Cardiac septum (tissue), 1 donor: ENCODE data around the gene CUBN. TPM values are rescaled to one million over a fixed set of nuclear protein-coding genes. Genes with fewer than 3 reads are reported as not detected.
"Not testable (repeated sequence)": the region's sequence is repeated elsewhere in the genome, so short reads cannot be mapped to it uniquely, and the experiment has no call there.

Source experiments
- DNase-seq: peaks from one replicate; pipeline ENCODE4 v3.0.0-alpha.2; 2020; ENCODE audit warnings: low spot score
- intact Hi-C: fragments of 100-400 bp; cut with DNase I; formaldehyde crosslinking; loops from one replicate; pipeline ENCODE4 v1.14.0; 2022
- total RNA-seq: library from RNA; stranded (reverse); fragmentation: NEBNext Ultra II Directional; extraction: Animal tissue kit (Norgen Biotek cat#: 25700); gene quantifications from one replicate; pipeline ENCODE4 v1.2.1, GENCODE V29; 2021
- donor health status: DM: no; HTN: no; CAD: no.

Gene CUBN
- total RNA-seq, 1 donor from 2014 or later: 0.54 TPM

DNA sequence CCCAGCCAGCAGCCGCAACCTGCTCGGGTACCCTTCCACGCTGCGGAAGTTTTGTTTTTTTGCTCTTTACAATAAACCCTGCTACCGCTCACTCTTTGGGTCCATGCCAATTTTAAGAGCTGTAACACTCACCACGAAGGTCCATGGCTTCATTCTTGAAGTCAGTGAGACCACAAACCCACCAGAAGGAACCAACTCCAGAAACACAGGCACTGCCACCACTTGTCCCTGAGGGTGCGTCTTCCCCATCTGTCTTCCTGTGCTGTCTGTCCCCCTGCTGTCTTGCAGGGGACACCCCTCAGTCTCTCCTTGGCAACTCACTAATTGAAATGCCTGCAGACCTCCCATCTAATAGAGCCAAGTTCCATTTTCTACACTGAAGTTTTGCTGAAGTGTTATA is 263.8 kb downstream of the CUBN start:
- DNase-seq: no peak
- intact Hi-C loops: no loop called here

DNA sequence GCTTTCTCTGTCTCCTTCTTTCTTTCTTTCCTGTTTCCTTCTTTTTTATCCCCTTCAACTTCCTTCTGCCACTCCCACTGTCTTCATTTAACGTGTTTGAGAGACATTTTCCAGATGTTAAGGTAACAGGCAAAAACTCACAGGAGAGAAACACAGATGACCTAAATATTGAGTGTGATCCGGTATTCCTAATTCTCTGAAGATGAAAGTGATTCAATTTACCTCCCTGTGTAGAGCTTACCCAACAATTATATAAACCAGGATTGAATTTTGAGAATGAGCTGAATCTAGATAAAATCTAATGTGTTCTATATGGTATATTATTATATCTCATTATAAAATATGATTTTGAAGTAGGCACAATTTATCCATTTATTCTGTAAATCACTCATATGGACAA is 265.8 kb downstream of the CUBN start:
- DNase-seq: no peak
- intact Hi-C loops: no loop called here

DNA sequence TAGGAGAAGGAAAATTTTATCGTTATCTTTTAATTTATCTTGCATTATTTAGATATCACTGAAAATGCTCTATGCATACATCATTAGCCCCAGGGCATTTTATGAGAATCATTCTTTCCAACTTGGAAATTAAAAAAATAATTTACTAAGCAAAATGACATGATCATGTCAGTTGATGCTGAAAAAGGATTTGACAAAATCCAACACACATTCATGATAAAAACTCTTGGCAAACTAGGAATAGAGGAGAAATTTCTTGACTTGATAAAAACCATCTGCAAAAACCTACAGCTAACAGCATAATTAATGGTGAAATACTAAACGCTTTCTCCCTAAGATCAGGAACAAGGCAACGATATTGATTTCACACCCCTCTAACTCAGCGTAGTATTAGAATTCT is 272.2 kb downstream of the CUBN start:
- DNase-seq: no peak
- intact Hi-C loops: loop anchor here (5.0 kb wide), 1 partner anchor 95 kb away; no protein-coding TSS in a partner anchor

DNA sequence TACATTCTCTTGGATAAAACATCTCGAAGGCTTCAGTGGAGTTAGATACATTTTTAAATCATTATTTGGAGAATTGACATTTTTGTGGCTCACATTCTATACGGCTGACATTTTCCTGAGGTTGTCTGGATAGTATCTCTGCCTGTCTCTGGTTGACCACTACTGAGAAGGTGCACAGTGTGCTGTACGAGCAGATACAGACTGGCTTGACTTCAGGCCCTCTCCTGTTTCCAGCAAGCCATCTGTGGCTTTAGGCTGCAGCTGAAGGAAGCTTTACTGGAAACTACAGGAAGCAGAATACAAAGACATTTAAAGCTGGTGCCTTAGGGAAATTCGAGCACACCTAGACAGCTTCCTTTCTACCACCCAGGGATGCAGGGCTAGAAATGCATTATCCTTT is 273.0 kb downstream of the CUBN start:
- DNase-seq: no peak
- intact Hi-C loops: loop anchor here (5.0 kb wide), 1 partner anchor 96 kb away; no protein-coding TSS in a partner anchor

DNA sequence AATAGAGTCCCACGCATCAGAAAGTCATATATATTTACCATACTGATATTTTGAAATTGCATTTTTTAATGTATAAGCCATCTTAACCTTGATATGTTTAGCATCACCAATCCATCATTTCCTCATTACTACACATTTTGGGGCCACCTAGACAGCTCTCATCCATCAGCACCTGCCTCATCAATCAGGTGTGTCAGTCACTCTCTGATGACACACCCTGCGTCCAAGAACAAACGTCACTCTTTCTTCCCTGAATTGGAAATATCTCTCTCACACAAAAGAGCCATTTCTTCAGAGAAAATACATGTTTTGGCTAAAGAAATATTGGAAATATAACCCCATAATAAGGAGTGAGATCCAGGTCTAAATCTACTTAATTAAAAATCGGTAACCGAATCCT is 273.5 kb downstream of the CUBN start:
- intact Hi-C loops: loop anchor here (5.0 kb wide), 1 partner anchor 96 kb away; no protein-coding TSS in a partner anchor
- DNase-seq: no peak

DNA sequence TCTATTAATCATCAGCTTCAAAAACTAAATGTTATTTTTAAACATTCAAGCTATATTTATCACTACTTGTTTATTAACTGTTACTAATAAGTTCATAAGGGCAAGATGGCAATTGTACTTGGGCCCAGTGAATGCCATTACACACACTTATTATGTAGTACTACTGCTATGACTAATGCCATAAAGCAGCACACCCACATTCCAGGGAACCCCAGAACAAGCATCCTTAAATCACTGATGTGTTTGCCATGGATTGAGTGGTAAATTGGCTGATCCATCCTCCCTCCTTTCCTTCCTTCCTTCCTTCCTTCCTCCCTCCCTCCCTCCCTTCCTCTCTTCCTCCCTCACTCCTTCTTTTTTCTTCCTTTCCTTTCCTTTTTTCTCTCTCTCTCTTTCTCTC is 275.0 kb downstream of the CUBN start:
- DNase-seq: no peak
- intact Hi-C loops: loop anchor here (5.0 kb wide), 1 partner anchor 98 kb away; no protein-coding TSS in a partner anchor

DNA sequence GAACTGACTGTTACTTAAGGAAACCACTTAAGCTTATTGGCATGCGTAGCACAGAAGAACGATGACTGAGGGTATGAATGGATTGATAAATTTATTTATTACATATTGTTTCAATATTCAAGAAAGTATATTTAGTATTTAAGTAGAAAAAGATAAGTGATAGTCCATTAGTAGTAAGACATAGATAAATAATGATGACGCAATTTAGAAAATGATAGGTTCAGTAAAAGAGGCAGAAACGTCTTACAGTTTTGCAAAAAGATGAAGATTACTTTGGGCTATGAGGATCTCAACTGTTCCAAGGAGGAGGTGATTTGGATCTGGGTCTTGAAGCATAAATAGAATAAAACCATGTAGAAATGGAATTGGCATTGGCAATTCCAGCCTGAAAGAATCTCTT is 275.8 kb downstream of the CUBN start:
- intact Hi-C loops: no loop called here
- no peak for DNase-seq

DNA sequence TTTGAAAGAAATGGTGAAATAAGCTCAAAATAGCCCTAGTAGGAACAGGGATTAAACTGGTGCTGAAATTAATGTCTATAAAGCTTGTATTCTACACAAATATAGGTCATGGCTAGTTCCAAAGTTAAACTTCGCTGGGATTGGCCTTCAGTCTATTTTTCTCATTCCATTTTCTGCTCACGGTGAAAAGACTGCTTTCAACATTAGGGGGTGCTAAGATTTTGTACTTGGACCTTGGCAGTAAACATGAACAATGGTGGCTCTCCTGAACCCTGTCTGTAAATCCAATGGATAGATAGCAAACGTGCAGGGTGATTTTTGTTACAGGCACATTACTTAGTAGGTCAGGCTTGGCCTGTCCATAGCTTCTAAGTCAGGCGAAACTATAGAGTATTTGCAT is 276.4 kb downstream of the CUBN start:
- no peak for DNase-seq
- intact Hi-C loops: no loop called here

DNA sequence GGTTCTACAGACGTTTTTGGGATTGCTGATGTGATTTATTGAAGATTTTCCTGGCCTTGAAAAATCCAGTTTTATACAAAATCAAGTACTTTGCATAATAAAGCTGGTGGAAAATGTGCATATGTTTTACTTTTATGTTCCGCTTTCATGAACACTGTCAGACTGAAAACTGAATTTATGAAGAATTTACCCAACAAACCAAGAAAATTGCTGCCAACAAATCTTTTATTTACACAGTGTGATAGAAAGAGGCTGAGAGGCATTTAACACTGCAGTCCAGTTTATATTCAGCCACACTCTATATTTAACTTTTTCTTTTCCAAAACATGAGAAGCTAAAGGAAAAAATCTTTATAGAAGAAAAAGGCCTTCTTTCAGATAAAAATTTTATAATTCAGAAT is 277.0 kb downstream of the CUBN start:
- intact Hi-C loops: no loop called here
- DNase-seq: no peak

DNA sequence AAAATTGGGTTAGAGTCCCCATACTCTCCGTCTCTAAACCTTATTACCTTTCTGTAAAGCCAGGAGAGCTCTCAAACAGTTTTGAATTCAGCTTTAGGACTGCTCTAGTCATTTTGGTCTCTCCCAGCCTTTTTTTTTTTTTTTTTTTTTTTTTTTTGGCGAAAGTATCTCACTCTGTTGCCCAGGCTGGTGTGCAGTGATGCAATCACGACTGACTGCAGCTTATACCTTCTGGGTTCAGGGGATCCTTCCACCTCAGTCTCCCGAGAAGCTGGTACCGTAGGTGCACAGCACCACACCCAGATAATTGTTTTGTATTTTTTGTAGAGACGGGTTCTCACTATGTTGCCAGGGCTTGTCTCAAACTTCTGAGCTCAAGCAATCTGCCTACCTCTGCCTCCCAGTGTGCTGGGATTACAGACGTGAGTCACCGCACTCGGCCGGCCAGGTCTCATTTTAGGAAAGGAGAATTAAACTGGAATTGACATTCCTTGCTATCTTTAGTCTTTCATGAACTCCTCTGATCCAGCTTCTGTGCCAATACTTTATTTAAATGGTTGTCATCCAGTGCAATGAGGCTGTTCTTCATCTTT is 281.0 kb downstream of the CUBN start:
- DNase-seq: no peak

DNA sequence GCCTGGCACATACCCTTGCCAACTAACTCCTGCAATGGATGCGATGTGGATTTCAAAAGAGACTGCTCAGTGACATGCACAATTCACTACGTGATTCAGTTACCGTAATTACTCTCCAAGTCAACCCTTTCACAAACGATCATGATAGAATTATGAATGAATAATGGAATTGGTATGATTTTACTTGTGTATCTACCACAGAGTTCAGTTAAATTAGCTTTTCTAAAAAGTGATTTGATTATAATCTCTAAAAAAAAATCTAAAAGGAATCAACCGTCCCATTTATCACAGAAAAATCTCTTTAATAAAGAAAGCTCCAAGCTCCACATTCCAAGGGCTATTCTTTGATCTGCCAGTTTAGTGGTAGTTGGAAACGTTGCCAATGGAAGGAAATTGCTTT is 282.0 kb downstream of the CUBN start:
- no peak for DNase-seq
- intact Hi-C loops: loop anchor here (10.0 kb wide), 1 partner anchor 147 kb away; no protein-coding TSS in a partner anchor

More for the DNA sequence above, 281.0 kb downstream of the CUBN start:
- intact Hi-C loops: loop anchor here (10.0 kb wide), 1 partner anchor 146 kb away; no protein-coding TSS in a partner anchor

DNA sequence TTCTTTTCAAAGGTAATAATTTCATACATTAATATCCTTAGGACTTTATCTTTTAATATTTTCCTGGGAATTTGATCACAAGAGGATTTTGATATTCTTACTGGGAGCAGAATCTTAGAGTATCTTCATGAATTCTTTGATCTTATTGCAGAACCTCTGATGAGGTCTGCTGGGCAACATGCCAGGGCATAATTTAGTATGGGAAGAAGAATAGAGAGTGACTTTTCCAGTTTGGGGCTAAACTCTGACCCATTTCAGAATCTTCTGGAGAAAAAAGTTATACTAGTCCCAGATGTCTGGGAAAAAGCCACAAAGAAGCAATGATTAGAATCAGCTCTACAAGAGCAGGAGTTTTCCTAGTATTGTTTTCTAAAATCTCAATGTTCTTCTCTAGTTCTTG is 284.4 kb downstream of the CUBN start:
- DNase-seq: no peak
- intact Hi-C loops: loop anchor here (10.0 kb wide), 1 partner anchor 150 kb away; no protein-coding TSS in a partner anchor

DNA sequence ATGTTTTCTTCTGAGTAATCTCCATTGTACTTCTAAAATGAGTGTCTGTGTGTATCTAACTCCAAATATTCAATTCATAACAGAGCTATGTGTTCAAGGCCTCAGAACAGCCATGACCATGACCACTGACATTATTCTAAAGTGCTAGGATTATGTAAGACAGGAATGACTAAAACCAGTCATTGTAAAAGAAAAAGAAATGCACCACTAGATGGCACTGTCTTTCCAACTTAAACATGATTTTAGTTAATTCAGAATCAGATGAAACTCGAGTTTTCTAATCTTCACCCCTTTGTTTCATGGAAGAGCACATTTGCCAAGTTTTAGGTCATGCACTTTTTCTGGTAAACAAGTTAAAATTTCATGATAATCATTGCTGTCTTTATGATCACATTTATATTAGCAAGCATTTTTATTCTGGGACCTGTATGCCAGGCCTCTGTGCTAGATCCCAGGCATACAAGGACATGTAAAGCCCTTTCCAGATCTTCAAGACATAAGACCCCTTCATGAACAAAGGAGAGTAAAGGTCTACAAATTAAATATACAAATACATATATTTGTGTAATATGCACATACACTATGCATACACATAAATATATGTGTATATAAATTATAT is 286.2 kb downstream of the CUBN start:
- no peak for DNase-seq
- intact Hi-C loops: loop anchor here (1.0 to 10.0 kb wide), 2 partner anchors 151 to 414 kb away; no protein-coding TSS in a partner anchor

DNA sequence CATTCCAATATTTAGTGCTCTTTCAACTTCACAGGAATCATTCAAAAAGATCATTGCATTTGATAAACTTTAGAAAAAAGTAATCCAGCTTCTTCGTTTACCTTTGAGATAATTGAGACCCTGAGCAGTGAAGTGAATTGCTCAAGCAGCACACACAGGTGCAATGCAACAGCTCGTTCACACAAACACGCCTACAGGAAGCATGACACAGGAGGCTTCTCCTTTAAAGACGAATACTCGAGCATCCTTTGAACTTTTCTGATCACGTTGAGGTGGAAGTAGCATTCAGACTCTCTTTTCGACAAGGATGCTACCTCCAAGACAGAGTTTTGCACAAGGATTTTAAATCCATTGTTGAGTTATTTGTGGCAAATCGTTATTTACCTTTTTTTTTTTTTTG is 294.4 kb downstream of the CUBN start:
- DNase-seq: no peak
- intact Hi-C loops: no loop called here

DNA sequence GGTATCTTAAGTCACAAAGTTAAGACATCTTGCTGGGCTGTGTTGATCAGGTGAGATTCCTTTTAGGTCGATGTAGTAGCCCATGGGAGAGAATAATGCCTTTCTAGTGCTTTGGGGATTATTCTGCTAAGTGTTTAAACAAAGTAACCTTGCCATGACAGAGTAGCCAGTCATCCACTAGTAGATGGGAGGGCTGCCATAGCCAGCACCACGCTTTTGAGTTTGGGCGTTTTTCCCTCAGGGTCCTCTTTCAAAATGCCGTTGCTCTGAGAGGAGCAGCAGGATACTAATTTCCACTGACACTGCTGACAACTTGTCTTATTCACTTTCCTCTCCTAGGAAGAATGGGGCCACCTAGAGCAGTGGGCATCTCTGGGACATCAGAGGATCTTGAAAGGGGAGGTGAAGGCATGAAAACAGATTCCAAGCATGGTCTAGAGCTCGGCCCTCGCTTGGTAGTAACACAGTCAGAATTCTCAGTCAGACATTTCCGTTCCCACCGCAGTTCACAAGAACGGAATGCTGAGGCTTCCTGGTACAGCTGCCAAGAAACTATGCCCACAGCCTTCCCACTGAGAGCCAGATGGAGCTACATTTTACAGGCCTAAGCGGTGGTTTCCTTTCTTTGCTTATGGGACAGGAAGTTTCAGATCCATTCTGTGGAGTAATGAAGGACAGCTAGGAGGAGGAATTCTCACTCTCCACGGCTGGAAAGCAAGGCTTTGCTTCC is 297.1 kb downstream of the CUBN start:
- DNase-seq: no peak
- intact Hi-C loops: no loop called here

DNA sequence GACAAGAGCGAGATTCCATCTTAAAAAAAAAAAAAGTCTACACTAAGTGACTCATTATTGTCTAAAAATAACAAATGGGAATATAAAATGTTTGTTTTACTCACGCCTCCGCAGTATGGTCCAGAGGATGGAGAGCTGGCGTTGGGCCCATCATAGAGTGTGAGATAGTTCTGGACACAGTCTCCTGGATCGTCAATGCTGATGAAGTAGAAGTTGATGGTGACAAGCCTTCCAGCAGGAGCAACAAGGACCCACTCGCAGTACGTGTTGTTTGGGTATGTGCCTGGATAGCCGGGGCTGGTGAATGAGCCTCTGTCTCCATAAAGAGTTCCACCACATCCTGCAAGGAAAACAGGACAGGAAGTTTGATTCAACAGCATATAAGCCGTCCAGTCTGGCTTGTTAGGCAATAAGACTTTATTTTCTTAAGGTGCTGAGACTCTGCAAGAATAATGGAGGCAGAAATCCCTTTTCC is 300.9 kb downstream of the CUBN start:
- intact Hi-C loops: loop anchor here (5.0 kb wide), 1 partner anchor 429 kb away; no protein-coding TSS in a partner anchor
- no peak for DNase-seq

DNA sequence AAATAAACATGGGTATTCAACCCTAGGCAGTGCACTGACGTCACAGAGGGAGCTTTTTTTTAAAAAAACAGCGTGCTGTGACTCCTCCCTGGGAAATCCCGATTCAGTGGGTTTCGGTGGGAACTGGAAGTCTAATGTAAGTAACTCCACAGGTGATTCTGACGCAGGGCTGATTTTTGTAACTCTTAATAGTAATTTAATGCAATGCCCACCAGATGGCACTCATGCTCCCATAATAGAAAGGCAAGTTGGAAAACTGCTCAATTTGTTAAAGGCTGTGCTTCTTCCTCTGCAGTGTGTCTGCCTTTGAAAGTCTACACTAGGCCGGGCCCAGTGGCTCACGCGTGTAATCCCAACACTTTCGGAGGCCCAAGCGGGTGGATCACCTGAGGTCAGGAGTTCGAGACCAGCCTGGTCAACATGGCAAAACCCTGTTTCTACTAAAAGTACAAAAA is 301.5 kb downstream of the CUBN start:
- intact Hi-C loops: loop anchor here (5.0 kb wide), 1 partner anchor 429 kb away; no protein-coding TSS in a partner anchor
- DNase-seq: no peak

DNA sequence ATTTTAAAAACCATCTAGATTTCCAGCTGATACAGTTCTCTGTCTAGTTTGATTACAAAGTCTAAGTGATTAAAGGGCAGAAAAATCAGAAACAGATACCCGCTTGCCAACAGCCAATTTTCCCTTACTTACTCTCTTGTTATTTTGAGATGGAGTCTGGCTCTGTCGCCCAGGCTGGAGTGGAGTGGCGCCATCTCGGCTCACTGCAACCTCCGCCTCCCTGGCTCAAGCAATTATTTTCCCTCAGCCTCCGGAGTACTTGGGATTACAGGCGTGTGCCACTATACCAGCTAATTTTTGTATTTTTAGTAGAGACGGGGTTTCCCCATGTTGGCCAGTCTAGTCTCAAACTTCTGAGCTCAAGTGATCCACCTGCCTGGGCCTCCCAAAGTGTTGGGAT is 302.1 kb downstream of the CUBN start:
- intact Hi-C loops: loop anchor here (5.0 kb wide), 1 partner anchor 430 kb away; no protein-coding TSS in a partner anchor
- DNase-seq: not testable (repeated sequence)

DNA sequence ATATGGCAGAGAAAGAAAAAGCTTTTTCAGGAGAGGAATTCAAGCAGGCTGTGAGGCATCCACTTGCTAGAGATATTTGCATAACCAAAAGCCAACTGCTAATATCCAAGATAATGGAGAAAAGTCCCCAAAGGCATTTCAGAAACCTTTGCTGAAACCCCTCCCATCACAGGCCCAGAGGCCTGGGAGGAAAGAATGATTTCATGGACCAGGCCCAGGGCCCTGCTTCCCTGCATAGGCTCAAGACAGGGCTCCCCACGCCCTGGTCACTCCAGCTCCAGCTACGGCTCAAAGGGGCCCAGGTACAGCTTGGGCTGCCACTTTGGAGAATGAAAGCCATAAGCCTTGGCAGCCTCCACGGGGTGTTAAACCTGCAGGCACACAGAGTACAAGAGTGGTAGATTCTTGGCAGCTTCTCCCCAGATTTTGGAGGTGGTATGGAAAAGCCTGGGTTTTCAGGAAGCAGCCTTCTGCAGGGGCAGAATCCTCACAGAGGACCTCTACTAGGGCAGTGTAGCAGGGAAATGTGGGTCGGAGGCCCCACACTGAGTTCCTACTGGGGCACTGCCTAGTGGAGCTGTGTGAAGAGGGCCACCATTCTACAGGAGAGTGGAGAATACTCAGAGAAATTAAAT is 306.8 kb downstream of the CUBN start:
- intact Hi-C loops: no loop called here
- no peak for DNase-seq

DNA sequence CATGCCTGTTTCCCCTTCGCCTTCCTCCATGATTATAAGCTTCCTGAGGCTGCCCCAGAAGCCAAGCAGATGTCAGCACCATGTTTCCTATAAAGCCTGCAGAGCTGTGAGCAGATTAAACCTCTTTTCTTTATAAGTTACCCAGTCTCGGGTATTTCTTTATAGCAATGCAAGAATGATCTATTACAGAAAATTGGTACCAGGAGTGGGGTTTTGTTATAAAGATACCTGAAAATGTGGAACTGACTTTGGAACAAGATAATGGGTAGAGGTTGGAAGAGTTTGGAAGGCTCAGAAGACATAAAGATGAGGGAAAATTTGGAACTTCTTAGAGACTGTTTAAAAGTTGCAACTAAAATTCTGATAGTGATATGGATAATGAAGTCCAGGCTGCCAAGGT is 307.6 kb downstream of the CUBN start:
- intact Hi-C loops: no loop called here
- no peak for DNase-seq
